Measurements from ENCODE around the gene SART3. TPM values are rescaled to one million over a fixed set of nuclear protein-coding genes. Genes with fewer than 3 reads are reported as not detected.

SART3 gene
- total and polyA plus RNA-seq, 2 of the 13 experiments (the other 11 are each of a cell fraction or from before 2014, with no cell fraction given), result 16.1 to 69.9 TPM

DNA sequence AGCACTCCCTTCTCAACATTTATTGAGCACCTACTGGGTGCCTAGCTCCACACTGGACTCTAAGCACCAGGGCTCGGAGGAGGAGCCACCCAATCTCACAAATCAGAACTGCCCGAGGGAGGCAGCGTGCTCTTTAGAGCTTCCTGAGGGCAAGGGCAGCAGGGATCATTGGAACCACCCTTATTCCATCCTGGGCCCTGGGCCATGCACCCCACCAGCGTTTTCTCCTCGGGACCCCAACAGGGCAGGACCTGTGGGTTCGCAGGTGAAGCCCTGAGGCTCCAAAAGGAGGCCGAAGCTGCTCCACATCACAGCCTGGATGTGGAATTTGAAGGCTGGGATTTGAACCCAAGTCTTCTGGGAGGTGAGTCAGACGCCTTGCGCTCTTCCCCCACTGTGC is 21.5 kb upstream of the SART3 start:
- H3K36me3 ChIP-seq (replicated peaks in 1 of 2; ENCODE audit: control insufficient read depth in 1 of 2, insufficient read depth in 2 of 2, low read length in 2 of 2), result no peaks in the 10 kb centered on the region
- WGBS (ENCODE audit: low lambda C conversion rate), result 22% methylated on average over 7 of the region's 9 CpGs
- BruUV-seq (replicated peaks), result no TSS peak
- no peak overlapping the region for H3K27ac ChIP-seq (ENCODE audit: extremely low read length, insufficient read depth, low read length)
- FAIRE-seq, result no peak
- ChIA-PET POLR2A (no interaction called here), CTCF (ENCODE audit: low intra/inter-chr PET ratio, low total read pairs) (no interaction called here)
- in situ Hi-C loops (cut with HindIII; ENCODE audit: extremely low pct_ligation_motif_present, low pct_unique_long_range_greater_than_20kb) (no loop called here), intact Hi-C loops (cut with micrococcal nuclease; ENCODE audit: unreplicated experiment) (no loop called here)
- no peaks in the 10 kb centered on the region for H3K79me2 ChIP-seq (ENCODE audit: insufficient read depth, low read length)
- H3K9me3 ChIP-seq (ENCODE audit: low read length), result no peaks in the 10 kb centered on the region
- H3K4me1 ChIP-seq (ENCODE audit: insufficient read depth, low read length), result no peaks in the 10 kb centered on the region
- peaks cover 2 to 7% of the 10 kb centered on the region in 2 experiments; a peak in 2 of 5 replicates for H3K27me3 ChIP-seq (ENCODE audit: control insufficient read depth in 1 of 2, insufficient read depth in 2 of 2, low read length in 2 of 2)
- H3K4me3 ChIP-seq (replicated peaks in 1 of 3; ENCODE audit: insufficient read depth in 1 of 3, low read depth in 2 of 3, low read length in 3 of 3), result no peak overlapping the region
- ATAC-seq, result no peak
- H4K20me1 ChIP-seq (ENCODE audit: insufficient read depth, low read length), result no peaks in the 10 kb centered on the region
- no peak overlapping the region for H2AFZ ChIP-seq (ENCODE audit: low read length)
- TF ChIP-seq, protein P1, sequence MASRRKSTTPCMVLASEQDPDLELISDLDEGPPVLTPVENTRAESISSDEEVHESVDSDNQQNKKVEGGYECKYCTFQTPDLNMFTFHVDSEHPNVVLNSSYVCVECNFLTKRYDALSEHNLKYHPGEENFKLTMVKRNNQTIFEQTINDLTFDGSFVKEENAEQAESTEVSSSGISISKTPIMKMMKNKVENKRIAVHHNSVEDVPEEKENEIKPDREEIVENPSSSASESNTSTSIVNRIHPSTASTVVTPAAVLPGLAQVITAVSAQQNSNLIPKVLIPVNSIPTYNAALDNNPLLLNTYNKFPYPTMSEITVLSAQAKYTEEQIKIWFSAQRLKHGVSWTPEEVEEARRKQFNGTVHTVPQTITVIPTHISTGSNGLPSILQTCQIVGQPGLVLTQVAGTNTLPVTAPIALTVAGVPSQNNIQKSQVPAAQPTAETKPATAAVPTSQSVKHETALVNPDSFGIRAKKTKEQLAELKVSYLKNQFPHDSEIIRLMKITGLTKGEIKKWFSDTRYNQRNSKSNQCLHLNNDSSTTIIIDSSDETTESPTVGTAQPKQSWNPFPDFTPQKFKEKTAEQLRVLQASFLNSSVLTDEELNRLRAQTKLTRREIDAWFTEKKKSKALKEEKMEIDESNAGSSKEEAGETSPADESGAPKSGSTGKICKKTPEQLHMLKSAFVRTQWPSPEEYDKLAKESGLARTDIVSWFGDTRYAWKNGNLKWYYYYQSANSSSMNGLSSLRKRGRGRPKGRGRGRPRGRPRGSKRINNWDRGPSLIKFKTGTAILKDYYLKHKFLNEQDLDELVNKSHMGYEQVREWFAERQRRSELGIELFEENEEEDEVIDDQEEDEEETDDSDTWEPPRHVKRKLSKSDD (CRISPR knock-in tag; IDR thresholded peaks at IDR 0.05; ENCODE audit: low read depth), result no peak
- TF ChIP-seq CBX1 (IDR thresholded peaks at IDR 0.05; ENCODE audit: low read depth) (no peak), IKZF4 (CRISPR knock-in tag; IDR thresholded peaks at IDR 0.05; ENCODE audit: borderline replicate concordance, low read depth, not compliant biosample characterization) (no peak), ISX (CRISPR knock-in tag; conservative IDR thresholded peaks at IDR 0.05) (no peak), ZNF432 (CRISPR knock-in tag; IDR thresholded peaks at IDR 0.05; ENCODE audit: borderline replicate concordance) (no peak), FOXP1 (IDR thresholded peaks at IDR 0.05) (no peak), FOXP1 (CRISPR knock-in tag; IDR thresholded peaks at IDR 0.05) (no peak), ZNF24 (IDR thresholded peaks at IDR 0.05) (no peak), HMG20B (CRISPR knock-in tag; conservative IDR thresholded peaks at IDR 0.05) (no peak), ZNF251 (CRISPR knock-in tag; IDR thresholded peaks at IDR 0.05) (no peak), POLR2AphosphoS5 (IDR thresholded peaks at IDR 0.05; ENCODE audit: low read depth, low read length) (no peak), NBN (conservative IDR thresholded peaks at IDR 0.05) (no peak), ARNTL (CRISPR knock-in tag; IDR thresholded peaks at IDR 0.05) (no peak), RNF2 (conservative IDR thresholded peaks at IDR 0.05; ENCODE audit: low read depth) (no peak), ZNF124 (CRISPR knock-in tag; IDR thresholded peaks at IDR 0.05) (no peak), ZNF33A (CRISPR knock-in tag; IDR thresholded peaks at IDR 0.05; ENCODE audit: borderline replicate concordance) (no peak), ZNF749 (CRISPR knock-in tag; IDR thresholded peaks at IDR 0.05; ENCODE audit: borderline replicate concordance) (no peak)
- TF ChIP-seq, protein P2, sequence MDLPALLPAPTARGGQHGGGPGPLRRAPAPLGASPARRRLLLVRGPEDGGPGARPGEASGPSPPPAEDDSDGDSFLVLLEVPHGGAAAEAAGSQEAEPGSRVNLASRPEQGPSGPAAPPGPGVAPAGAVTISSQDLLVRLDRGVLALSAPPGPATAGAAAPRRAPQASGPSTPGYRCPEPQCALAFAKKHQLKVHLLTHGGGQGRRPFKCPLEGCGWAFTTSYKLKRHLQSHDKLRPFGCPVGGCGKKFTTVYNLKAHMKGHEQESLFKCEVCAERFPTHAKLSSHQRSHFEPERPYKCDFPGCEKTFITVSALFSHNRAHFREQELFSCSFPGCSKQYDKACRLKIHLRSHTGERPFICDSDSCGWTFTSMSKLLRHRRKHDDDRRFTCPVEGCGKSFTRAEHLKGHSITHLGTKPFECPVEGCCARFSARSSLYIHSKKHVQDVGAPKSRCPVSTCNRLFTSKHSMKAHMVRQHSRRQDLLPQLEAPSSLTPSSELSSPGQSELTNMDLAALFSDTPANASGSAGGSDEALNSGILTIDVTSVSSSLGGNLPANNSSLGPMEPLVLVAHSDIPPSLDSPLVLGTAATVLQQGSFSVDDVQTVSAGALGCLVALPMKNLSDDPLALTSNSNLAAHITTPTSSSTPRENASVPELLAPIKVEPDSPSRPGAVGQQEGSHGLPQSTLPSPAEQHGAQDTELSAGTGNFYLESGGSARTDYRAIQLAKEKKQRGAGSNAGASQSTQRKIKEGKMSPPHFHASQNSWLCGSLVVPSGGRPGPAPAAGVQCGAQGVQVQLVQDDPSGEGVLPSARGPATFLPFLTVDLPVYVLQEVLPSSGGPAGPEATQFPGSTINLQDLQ (CRISPR knock-in tag; IDR thresholded peaks at IDR 0.05), result no peak
- TF ChIP-seq, protein P3, sequence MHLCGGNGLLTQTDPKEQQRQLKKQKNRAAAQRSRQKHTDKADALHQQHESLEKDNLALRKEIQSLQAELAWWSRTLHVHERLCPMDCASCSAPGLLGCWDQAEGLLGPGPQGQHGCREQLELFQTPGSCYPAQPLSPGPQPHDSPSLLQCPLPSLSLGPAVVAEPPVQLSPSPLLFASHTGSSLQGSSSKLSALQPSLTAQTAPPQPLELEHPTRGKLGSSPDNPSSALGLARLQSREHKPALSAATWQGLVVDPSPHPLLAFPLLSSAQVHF (CRISPR knock-in tag; IDR thresholded peaks at IDR 0.05), result no peak
- TF ChIP-seq, protein P4, sequence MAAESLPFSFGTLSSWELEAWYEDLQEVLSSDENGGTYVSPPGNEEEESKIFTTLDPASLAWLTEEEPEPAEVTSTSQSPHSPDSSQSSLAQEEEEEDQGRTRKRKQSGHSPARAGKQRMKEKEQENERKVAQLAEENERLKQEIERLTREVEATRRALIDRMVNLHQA (CRISPR knock-in tag; IDR thresholded peaks at IDR 0.05), result no peak
- H3K4me2 ChIP-seq (ENCODE audit: low read depth, low read length), result no peak overlapping the region
- no peak overlapping the region for H3K9ac ChIP-seq (ENCODE audit: insufficient read depth, low read depth, low read length)
- no peak for DNase-seq (ENCODE audit: low spot score)

Measured in HepG2 (cell line).